ENCODE results near the gene MDC1. TPM values are rescaled to one million over a fixed set of nuclear protein-coding genes. Genes with fewer than 3 reads are reported as not detected.
A peak's percentile ranks its signal among the peaks of the same experiment; 100 is the strongest.
"Not testable (repeated sequence)": the region's sequence is repeated elsewhere in the genome, so short reads cannot be mapped to it uniquely, and the experiment has no call there.

MDC1 gene
- total RNA-seq: 14.5 TPM

GRCh38 chr6:30717129-30717844 lies at the start of gene MDC1:
Gene MDC1 (minus strand): TSS chr6:30717281. CDS start chr6:30715175, 2,106 bp downstream.
- peak; percentile 100 for DNase-seq

DNA sequence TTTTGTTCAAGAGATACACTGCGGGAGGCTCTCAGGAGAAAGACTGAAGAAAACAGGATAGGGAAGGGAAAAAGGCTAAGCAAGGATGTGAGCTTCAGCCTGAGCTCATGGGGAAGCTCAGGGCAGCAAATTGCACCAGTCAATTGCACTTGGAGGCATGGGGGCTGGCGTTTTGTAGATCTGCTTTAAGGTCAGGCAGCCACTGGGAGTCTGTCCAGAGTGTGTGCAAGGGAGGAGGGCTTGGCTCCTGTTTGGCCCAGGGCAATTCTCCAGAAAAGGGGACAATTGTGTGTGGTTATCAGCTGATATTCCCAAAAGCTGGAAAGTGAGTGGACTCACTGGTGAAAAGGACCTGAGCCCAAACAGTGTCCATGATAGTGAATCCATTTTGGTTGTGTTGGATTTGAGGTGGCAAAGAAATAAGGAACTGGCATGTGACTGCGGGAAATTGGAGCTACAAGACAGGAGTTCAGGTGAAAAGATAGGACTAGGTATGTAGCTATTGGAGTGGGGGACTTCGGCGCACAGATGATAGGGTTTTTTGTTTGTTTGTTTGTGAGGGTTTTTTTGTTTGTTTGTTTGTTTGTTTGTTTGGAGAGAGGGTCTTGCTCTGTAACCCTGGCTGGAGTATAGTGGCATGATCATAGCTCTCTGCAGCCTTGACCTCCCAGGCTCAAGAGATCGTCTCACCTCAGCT lies 49.5 kb upstream of the MDC1 start:
- DNase-seq: no peak

GRCh38 chr6:30765495-30765894 lies 48.4 kb upstream of the MDC1 start:
- not testable (repeated sequence) for DNase-seq

DNA sequence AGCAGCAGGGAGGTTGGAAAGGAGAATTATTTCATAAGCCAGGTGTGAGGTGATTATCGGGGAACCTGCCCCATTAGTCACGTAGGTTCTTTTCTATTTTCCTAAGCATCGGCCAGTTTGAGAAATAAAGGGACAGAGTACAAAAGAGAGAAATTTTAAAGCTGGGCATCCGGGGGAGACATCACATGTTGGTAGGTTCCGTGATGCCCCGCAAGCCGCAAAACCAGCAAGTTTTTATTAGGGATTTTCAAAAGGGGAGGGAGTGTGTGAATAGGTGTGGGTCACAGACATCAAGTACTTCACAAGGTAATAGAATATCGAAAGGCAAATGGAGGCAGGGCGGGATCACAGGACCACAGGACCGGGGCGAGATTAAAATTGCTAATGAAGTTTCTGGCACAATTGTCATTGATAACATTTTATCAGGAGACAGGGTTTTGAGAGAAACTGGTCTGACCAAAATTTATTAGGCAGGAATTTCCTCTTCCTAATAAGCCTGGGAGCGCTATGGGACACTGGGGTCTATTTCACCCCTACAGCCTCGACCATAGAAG lies 47.5 kb upstream of the MDC1 start:
- DNase-seq: not testable (repeated sequence)

GRCh38 chr6:30763618-30764489 lies 46.8 kb upstream of the MDC1 start:
- DNase-seq: peak; percentile 54

- DNase-seq: no peak
These were observed 46.1 kb upstream of the MDC1 start for GRCh38 chr6:30763155-30763617.

- no peak for DNase-seq
These were observed 44.8 kb upstream of the MDC1 start for GRCh38 chr6:30761791-30762429.

GRCh38 chr6:30760549-30760948 lies 43.5 kb upstream of the MDC1 start:
- DNase-seq: no peak

DNA sequence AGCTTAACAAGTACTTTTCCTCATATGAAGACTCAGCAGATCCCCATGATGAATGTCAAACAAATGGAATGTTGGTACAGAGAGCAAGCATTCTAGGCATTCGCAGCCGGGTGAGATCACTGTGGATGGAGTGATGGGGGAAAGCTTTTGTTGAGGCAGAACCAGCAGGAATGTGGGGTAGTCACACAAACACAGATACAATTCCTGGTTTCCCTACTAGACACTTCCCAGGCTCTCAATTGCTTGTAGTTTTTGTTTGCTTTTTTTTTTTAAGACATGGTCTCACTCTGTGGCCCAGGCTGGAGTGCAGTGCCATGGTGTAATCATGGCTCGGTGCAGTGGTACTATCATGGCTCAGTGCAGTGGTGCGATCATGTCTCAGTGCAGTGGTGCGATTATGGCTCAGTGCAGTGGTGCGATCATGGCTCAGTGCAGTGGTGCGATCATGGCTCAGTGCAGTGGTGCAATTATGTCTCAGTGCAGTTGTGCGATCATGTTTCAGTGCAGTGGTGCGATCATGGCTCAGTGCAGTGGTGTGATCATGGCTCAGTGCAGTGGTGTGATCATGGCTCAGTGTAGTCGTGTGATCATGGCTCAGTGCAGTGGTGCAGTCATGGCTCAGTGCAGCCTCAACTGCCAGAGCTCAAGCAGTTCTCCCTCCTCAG lies 42.6 kb upstream of the MDC1 start:
- peak; percentile 16 for DNase-seq

DNA sequence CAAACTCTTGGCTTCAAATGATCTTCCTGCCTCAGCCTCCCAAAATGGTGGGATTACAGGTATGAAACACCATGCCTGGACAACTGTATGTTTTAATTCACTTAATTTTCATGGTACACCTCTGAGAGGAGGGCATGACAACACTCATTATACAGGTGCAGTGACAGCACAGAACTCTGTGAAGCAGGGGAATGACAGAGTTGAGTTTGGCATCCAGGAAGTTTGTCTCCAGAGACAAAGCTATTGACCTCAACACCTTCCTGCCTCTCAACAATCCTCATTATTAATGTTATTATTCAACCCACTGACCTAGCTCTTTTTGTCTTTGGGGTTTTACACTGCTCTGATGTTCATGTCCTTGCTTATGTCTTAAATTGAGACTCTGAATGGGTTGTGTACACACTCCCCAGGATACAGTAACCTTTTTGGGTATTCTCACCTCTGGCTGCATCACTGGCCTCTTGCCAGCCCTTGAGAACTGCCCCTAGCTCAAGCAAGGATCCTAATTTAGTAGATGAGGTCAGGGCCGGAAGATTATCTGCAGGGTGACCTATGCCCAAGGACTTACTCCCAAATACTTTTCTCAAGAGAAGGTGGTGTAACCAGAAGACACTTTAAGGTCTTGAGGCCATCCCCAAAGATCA lies 40.3 kb upstream of the MDC1 start:
- DNase-seq: peak; percentile 21

DNA sequence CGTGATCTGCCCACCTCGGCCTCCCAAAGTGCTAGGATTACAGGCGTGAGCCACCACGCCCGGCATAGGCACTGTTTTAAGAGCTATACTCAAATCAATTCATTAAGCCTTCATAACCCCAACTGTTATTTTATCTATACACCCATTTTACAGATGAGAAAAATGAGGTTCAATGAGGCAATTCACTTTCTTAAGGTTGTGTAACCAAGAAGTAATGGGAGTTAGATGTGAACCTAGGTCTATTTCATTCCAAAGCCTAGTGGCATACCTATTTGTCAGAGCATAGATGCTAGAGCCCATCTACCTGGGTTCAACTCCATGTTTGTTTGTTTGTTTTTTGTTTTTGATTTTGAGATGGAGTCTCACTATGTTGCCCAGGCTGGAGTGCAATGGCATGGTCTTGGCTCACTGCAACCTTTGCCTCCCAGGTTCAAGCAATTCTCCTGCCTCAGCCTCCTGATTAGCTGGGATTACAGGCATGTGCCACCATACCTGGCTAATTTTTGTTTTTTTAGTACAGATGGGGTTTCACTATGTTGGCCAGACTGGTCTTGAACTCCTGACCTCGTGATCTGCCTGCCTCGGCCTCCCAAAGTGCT lies 39.4 kb upstream of the MDC1 start:
- not testable (repeated sequence) for DNase-seq

DNA sequence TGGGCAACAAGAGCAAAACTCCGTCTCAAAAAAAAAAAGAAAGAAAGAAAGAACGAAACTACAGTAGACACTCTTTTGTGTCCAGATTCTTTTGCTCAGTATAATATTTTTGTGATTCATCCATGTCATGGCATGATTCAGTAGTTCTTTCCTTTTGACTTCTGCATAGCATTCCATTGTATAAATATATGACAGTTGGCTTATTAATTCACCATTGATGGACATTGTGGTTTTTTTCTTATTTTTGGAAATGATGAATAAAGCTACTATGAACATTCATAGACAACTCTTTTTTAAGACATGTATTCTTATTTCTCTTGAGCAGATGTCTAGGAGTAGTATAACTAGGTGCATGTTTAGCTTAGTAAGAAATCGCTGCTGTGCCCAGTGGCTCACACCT lies 37.5 kb upstream of the MDC1 start:
- DNase-seq: no peak

DNA sequence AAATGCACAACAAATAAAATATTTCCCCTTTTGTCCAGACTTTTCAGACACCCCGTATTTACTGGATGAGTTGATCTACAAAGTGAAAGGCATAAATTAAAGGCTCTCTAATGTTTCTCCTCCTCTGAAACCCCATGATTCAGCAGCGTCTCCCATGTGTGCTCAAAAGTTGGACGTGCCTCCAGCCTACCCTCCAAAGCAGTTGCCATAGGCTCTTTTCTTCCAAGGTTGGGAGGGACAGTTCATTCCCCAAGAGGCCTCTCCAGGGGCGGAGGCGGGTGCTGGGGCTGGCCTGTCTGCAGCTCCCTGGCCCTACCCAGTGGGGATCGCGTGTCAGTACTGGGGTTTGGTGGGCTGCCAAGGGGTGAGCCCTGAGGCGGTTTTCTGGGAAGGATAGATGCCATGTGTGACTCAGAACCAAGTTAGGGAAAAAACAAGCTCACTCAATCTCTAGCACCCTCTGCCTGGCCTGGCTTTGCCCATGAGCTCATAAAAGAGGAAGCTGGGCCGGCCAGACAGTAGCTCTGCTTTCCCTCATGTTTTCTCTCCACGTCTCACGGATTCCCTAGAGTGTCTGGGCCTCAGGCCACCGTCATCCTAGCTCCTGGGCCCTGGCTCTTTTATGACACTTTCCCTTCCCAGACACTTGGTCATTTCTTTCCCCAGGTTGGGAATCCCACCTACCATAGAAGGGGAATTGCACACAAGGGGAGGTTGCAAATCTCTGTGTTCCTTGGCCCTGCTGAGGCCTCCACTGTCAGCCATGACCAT lies 35.3 kb upstream of the MDC1 start:
- DNase-seq: peak; percentile 95

DNA sequence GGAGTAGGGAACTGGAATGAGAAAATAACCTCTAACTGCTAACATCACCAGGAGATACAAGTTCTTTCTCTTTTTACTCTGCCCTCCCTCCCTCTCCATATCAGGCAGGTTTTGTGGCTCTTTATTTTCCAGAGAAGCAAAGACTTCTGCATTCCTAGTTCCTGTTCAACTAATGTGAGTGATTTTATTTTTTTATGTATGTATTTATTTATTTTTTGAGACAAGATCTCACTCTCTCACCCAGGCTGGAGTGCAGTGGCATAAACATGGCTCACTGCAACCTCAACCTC lies 33.2 kb upstream of the MDC1 start:
- DNase-seq: no peak

- DNase-seq: peak; percentile 16
These were observed 32.7 kb upstream of the MDC1 start for GRCh38 chr6:30749554-30750378.

DNA sequence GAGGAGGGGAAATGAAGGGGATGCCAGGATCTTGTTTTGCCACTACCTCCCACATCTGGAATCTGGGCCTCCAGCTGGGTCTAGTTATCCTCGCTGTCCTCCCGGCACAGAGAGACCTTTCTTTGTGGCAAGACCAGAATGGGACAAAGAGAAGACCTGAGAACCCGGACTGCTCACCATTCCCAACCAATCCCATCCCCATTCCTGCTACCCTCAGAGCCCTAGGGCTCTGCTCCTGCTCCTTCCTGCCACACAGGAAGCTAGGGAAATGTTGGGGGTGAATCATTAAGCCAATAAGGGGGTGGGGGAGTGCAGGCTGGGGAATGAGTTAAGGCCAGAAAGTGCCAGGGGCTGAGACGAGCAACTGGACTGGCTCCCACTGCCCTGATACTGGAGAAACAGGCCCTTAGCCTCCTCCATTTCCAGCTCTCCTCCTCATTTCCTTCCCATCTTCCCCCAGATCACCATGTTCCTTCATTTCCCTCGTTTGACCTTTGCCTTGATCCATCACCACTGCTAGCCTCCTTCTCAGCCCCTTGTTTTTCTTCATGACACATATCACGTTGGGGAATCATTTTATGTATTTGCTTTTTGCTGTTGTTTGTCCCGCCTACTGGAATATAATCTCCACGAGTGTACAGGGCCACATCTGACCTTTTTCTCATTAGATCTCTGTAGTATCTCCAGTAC lies 31.9 kb upstream of the MDC1 start:
- no peak for DNase-seq

DNA sequence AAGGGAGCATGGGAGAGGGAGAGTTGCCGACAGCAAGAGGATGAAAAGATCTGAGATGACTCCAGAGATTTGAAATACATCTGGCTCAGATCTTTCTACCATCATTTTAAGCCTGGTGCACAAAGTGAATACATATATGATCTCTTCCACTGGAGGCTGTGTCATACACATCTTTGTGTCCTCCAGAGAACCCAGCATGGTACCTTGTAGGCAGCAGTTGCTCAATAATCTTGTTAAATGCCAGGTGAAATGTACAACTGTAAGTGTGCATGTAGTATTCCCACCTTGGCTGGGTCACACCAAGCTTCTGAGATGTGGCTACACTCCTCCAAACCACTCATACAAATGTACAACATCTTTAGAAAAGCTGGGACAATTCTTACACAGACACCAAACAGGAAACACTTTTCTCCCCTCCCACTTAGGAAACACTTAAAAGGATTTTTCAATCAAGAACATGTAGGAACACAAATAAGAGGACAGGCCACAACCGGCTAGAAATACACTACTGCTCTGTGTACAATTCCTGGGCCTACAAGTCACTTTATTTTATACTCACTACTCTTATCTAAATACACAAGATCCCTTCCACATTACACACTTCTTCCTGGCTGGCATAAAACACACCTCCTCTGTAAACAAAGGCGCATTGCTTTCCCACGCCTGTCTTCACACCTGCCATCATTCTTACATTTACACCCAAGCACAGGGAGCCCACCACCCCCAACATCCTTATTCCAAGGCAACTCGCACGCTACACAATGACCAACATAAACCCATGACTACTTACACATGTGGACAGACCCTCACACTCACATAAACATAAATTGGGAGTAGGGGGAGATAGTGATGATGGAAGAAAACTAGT lies 31.1 kb upstream of the MDC1 start:
- peak; percentile 54 for DNase-seq

All from tongue (tissue), 2 donors.